HG03439 (cell line): ENCODE measurements around the gene MEAF6.
A peak's percentile ranks its signal among the peaks of the same experiment; 100 is the strongest.
"Not testable (repeated sequence)": the region's sequence is repeated elsewhere in the genome, so short reads cannot be mapped to it uniquely, and the experiment has no call there.

Source experiments
- ATAC-seq: cut with Tn5 transposase; IDR thresholded peaks from one replicate; pipeline ENCODE4 v1.9.1; 2021; ENCODE audit warnings: mild to moderate bottlenecking, moderate library complexity; ENCODE audit not compliant: unreplicated experiment

The MEAF6 gene

GRCh38 chr1:37514350-37515184, at the start of gene MEAF6:
Gene MEAF6, minus strand, starts transcription at chr1:37514766. Its CDS starts 20 bp downstream, at chr1:37514746.
- ATAC-seq, result peak; percentile 88

GRCh38 chr1:37562984-37563383, 48.4 kb upstream of the MEAF6 start:
- no peak for ATAC-seq

DNA sequence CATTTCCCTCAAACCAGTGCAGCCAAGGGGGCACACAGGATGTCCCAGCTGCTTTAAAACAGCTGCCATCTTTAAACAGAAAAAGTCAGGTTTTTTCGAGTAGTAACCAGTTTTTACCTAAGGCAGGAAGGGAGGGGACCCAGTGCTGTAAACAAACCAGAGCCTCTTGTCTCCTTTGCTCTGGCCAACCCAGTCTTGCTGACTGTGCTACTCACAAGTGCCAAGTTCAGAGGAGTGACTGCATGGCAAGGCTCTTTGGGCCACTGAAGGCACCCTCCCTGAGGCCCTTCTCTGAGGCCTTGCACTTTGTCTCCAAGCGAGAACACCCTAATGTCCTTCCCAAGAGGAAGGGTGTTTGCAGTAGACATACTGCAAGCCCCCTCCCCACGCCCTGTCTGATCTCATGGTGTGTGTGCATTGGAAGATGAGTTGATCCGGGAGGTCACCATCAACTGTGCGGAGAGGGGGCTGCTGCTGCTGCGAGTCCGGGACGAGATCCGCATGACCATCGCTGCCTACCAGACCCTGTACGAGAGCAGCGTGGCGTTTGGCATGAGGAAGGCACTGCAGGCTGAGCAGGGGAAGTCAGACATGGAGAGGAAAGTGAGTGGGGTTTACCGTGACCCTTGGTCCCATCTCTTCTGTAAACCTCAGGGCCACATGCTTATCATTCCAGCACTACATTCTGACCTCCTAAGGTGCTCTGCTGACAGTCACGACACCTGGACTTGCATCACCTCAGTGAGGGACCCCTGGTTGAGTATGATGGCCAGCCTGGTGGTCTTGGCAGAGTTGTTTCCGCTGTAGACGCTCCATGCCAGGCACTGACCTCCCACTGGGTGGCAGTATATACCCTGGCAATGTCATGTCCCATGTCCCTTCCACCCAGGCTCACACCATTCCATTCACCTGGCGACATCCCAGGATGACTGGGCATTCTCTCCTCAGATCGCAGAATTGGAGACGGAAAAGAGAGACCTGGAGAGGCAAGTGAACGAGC, 46.9 kb upstream of the MEAF6 start:
- ATAC-seq, result no peak

GRCh38 chr1:37560401-37561132, 46.0 kb upstream of the MEAF6 start:
- ATAC-seq, result no peak

- not testable (repeated sequence) for ATAC-seq
Observed at GRCh38 chr1:37559957-37560379, 45.4 kb upstream of the MEAF6 start.

DNA sequence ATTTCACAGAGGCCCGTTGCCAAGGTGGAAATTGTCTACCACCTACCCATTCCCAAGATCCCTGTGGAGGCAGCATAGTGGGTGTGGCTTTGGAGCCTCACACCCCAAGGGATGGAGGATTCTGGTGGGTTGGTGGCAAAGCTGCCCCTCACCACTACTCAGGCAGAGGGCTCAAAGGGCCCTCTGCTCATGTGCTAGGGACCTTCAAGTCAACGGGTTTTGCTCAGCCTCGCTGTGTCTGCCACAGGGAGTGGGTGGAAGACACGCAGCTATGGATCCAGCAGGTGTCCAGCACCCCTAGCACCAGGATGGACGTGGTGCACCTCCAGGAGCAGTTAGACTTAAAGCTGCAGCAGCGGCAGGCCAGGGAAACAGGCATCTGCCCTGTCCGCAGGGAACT, 44.5 kb upstream of the MEAF6 start:
- ATAC-seq, result no peak

- ATAC-seq, result no peak
Observed at GRCh38 chr1:37558411-37558810, 43.8 kb upstream of the MEAF6 start.

DNA sequence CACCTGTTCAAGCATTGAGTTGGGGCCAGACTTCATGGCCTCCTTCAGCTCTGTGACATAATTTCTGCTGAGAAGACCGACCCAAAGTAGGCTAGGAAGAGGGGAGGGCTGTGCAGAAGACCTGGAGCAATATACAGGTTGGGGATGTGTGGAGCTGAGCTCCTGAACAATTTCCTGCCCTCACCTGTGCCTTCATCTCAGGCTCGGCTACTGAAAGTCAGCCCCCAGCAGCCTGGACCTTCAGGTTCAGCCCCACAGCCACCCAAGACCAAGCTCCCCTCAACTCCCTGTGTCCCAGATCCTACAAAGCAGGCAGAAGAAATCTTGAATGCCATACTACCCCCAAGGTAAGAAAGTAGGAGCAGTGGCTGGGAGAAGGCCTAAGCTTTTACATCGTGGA, 42.8 kb upstream of the MEAF6 start:
- ATAC-seq, result no peak

DNA sequence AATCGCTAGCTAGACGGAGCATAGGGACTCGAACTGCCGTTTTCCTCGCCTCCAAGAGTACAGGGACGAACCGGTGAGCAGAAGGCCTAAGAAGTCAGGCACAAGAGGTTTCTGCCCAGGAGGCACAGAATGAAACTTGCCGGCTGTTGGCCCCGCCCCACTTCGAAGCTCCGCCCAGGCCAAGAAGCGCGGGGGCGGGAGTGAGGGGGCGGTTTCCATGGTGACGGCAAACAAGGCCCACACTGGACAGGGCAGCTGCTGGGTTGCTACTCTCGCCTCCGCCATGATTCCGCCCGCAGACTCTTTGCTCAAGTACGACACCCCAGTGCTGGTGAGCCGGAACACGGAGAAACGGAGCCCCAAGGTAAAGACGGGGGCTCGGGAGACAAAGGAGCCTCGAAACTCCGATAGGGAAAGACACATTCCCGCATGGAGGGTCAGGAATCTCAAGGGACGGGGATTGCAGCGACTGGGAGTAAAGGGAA, 42.2 kb upstream of the MEAF6 start, which contains the start of gene DNALI1:
DNALI1 (plus strand) TSS at position 229 of the 485 bp plus-strand sequence; CDS start at position 284, 55 bp downstream.
- ATAC-seq, result no peak

GRCh38 chr1:37553927-37554808, 39.6 kb upstream of the MEAF6 start, which contains the start of gene SNIP1:
Gene SNIP1, minus strand, starts transcription at chr1:37554293. Its CDS starts 64 bp downstream, at chr1:37554229.
- peak; percentile 89 for ATAC-seq

DNA sequence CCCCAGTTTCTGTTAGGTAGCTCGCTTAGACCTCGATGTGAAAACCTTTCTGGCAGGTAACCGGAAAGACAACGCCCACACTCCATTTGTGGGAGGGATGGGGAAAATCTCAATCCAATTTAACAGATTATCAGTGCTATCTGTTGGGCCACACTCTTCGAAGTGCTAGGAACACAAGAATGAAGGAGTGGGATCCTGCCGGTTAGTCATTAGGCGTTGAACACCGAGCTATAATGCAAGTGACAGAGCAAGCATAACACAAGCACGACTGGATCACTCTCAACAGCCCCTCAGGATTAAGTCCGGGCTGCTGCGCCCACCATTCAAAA, 39.0 kb upstream of the MEAF6 start:
- no peak for ATAC-seq

GRCh38 chr1:37549341-37549740, 34.8 kb upstream of the MEAF6 start:
- ATAC-seq, result no peak

DNA sequence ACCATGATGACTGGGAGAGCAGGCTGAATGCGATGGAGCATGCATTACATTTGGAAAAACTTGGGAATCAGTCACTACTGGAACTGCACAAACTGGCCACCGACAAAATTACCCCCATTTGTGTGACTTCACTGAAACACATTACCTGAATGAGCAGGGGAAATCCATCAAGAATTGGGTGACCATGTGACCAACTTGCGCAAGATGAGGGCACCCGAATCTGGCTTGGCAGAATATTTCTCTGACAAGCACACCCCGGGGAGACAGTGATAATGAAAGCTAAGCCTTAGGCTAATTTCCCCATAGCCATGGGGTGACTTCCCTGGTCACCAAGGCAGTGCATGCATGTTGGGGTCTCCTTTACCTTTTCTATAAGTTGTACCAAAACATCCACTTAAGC, 30.5 kb upstream of the MEAF6 start:
- no peak for ATAC-seq

DNA sequence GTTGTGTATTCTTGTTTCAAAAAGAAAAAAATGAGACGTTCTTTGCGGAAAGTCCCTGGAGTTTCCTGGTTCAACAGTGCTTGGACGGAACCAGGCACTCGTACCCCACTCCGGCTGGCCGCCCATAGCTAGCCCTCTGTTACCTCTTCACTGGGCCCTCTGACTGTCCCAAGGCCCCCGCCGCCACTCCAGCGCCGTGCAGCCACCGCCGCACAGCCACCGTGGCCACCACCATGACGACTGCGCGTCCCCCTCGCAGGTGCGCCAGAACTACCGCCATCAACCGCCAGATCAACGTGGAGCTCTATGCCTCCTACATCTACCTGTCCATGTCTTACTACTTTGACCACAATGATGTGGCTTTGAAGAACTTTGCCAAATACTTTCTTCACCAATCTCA, 30.0 kb upstream of the MEAF6 start:
- no peak for ATAC-seq

DNA sequence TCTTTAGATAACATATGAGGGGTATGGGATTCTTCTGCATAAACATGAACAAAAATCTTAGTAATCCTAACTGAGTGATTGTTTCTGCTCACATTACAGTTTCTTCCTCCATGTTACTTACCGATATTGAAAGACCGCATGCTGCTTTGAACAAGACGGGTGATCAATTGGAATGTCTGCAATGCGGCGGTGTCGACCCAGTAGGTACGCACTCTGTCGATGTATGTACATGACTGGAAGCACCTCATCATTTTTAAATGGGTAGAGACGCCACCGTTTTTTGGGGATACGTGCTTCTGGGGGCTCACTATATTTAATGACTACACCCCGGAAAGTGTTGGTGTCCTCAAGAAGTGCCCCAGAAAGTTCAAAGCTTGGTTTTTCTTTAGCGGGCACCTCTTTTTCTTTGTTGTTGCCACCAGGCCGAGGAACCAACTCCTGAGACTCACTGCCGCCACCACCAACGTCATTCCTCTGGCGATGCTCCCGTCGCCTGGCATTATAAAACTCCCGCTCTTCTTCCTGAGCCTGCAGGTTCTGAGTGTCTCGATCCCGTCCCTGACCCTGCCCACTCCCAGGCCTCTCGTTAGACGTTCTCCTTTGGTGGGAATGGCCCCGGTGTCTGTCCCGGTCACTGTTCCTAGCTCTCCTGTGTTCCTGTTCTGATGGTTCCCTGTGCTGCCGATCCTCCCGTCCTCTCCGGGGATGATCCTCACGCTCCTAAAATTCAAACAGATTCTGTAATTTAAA, 25.6 kb upstream of the MEAF6 start:
- ATAC-seq, result no peak

DNA sequence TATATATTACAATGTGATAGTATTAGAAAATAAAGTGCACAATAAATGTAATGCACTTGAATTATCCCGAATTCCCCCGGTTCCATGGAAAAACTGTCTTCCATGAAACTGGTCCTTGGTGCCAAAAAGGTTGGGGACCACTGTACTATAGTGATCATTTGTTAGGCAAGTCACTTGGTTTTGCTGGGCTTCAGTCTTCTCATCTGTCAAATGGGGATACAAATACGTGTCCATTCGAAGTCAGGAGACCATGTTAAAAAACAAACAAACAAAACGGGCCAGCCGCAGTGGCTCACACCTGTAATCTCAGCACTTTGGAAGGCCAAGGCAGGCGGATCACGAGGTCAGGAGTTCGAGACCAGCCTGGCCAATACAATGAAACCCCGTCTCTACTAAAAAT, 24.6 kb upstream of the MEAF6 start:
- ATAC-seq, result not testable (repeated sequence)

DNA sequence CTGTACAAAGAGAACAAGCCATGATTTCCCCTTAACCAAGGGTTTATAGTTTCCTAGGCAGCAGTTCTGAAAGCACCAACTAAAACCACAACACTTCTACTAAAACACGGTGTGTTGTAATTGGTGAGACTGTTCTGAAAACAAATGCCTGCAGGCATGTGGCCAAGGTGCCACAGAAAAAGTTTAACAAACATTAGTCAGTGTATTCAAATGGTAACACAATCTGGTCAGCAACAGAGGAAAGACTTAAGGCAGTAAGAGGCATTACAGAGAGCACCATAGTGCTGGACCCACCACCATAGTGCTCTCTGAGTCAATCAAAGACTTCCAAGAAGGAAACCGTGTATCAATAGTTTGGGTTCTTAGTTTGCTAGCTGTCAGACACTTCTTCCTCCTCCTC, 22.8 kb upstream of the MEAF6 start:
- no peak for ATAC-seq

- ATAC-seq, result no peak
Observed at GRCh38 chr1:37533317-37534093, 18.9 kb upstream of the MEAF6 start.
